GM18505 (cell line): ENCODE data around the gene TPMT.
"Not testable (repeated sequence)": the region's sequence is repeated elsewhere in the genome, so short reads cannot be mapped to it uniquely, and the experiment has no call there.

Source experiments
- ATAC-seq: cut with Tn5 transposase; IDR thresholded peaks from one replicate; pipeline ENCODE4 v1.9.1; 2021; ENCODE audit not compliant: unreplicated experiment
- POLR2A ChIP-seq: IDR thresholded peaks from 4 replicates; pipeline ENCODE4 v1.6.1; 2011; ENCODE audit warnings: borderline replicate concordance; ENCODE audit not compliant: insufficient read depth, insufficient read length; ENCODE audit errors: extremely low read depth

The TPMT gene

GRCh38 chr6:18171871-18172270 is 17.0 kb upstream of the TPMT start:
- ATAC-seq, result no peak
- no peak for TF ChIP-seq POLR2A

DNA sequence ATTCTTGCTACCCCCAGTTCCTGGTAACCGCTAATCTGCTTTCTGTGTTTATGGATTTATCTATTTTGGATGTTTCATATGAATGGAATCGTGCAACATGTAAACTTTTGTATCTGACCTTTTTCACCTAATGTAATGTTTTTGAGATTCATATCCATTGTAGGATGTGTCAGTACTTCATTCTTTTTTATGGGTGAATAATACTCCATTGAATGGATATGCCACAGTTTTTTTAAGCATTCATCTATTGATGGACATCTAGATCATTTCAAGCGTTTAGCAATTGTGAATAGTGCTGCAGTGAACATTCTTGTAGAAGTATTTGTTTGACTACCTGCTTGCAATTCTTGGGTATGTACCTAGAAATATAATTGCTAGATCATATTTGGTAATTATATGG is 13.4 kb upstream of the TPMT start:
- ATAC-seq, result no peak

DNA sequence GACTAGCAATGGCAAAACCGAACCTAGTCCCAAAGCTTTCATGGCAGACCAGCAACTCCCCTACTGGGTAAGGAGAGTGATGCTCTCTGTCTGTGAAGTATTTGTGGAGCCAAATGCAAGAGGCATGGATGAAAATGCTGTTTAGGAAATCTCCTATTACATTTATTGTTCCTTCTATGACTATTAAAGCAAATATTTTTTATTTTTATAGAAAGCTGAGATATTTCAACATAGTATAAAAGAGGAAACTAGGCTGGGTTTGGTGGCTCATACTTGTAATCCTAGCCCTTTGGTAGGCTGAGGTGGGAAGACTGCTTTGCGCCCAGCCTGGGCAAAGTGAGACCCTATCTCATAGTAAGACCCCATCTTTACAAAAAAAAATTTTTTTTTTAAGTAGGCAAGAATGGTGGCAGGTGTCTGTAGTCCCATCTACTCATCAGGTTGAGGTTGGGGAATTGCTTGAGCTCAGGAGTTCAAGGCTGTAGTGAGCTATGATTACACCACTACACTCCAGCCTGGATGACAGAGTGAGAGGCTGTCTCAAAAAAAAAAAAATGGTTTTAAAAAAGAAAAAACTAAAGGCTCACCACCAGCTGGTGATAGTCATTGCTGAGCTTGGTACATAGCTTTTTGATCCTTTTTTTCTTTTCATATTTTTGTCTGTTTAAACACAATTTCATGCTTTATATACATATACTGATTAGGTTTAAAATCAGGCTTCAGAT is 11.6 kb upstream of the TPMT start:
- TF ChIP-seq POLR2A, result no peak
- no peak for ATAC-seq

More for the DNA sequence above, 13.4 kb upstream of the TPMT start:
- no peak for TF ChIP-seq POLR2A

DNA sequence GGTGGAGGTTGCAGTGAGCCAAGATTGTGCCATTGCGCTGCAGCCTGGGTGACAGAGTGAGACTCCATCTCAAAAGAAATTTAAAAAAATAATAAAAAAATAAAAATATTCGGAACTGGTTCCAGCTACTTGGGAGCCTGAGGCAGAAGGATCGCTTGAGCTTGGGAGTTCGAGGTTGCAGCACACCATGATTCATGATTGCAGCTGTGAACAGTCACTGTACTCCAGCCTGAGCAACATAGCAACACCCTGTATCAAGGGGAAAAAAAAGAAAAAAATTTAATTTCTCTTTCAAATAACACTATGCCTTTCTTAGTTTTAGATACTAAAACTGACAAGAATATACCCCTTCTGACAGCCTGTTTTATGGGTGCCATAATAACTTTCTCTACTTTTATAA is 10.9 kb upstream of the TPMT start:
- ATAC-seq, result no peak
- no peak for TF ChIP-seq POLR2A

DNA sequence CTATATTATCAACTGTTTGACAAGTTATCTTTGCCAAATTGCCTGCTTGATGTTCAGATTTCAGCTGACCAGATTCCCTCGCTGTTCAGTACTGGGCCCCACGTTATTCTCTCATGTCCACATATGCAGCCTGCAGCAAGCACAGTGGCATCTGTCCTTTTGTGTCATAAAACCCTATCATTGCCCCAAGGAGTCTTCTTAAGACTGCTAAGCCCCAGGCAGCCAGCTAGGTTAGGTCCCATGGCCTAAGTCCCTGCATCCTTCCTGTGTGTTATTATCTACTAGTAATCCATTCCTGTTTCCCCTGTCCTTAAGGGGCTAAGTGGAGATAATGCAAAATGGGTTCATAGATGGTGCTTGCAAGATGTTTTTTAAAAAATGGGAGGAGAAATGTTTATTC is 7.5 kb upstream of the TPMT start:
- ATAC-seq, result no peak
- no peak for TF ChIP-seq POLR2A

DNA sequence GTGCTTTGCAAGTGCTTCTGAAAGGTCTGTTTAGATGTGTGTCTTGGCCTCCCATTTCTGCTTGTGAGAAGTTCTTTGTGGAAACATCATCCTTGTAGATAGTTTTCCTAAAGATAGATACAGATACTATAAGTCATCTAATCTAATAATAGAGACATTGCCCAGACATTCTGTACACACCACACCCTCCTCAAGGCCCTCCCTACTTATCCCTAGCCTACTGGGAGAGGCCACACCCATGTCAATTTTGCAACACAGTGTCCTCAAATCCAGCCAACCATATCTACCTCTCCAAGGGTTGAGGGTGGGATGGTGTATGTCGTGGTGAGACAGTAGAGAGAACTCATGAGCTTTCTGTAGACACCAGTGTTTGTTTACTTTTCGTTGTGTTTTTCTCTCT is 6.6 kb upstream of the TPMT start:
- TF ChIP-seq POLR2A, result no peak
- ATAC-seq, result no peak

DNA sequence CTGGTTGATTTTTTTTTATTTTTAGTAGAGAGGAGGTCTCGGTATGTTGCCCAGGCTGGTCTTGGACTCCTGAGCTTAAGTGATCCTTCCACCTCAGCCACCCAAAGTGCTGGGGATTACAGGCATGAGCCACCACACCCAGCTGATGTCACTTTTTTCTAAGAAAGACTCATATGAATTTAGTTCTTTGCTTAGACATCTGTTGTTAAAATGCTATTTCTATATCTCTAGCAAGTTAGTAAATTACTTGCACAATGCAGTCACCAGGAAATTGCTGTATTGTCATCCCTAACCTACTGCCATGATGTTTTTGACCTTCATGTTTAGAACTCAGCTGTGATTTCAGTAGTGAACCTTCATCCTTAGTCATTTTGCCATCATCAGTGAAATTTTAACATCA is 6.0 kb upstream of the TPMT start:
- ATAC-seq, result no peak
- no peak for TF ChIP-seq POLR2A

- TF ChIP-seq POLR2A, result no peak
- ATAC-seq, result peak; percentile 39
Measured at GRCh38 chr6:18155864-18156421, 1.1 kb upstream of the TPMT start.

GRCh38 chr6:18155150-18155863 is 430 bp upstream of the TPMT start, which contains the start of gene KDM1B:
KDM1B (plus strand) TSS chr6:18155422; CDS start chr6:18159896, 4,474 bp downstream.
- peak; percentile 56 for TF ChIP-seq POLR2A
- peak; percentile 84 for ATAC-seq

DNA sequence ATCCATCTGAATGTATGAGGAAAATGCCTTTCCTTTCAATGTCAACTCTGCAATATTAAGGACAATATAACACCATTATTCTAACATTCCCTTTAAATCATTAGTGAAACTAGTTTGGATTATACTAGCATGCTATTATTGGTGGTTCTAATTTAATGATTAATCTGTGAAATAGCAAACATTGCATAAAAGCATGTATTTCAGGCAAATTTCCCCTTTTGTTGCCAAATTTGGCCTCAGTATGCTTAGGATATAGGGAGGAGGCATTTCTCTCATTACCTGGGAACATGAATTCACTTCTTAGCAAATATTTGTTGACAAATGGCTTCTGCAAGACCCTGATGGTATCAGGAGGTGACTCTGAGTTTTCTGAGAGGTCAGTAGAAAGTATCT is 1.6 kb downstream of the TPMT start:
- no peak for TF ChIP-seq POLR2A
- ATAC-seq, result no peak

- TF ChIP-seq POLR2A, result no peak
- ATAC-seq, result no peak
Measured at GRCh38 chr6:18151801-18152200, 3.1 kb downstream of the TPMT start.

GRCh38 chr6:18151391-18151790 is 3.5 kb downstream of the TPMT start:
- not testable (repeated sequence) for ATAC-seq

DNA sequence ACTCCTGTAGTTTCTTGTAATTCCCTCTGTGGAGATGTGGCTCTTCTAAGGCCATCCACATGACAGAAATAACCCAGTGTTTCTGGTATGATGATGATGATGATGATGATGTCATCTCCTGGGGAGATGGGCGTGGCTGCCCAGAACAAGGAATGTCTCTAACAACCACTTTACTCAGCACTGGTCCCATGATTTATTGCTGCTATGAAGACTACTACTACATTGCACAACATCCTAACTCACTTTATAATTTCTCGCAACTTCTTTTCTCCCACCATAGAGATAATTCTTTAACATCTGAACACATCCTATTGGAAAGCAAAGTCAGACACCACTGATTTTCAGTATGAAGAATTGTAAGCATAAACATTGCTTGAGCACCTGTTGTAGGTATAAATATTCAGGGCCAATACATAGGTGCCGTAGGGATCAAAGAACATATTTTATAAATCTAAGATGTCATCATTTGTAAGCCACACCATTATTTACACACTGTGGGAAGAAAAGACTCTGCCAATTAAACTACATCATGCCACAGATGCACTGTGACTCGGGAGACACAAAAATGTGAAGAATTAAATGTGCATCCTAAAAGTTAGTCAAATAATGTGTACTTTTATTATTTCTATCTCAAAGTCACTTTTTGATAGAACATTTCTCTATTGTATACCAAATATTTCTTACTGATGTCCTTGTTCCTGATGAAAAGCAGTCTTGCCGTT is 6.4 kb downstream of the TPMT start:
- no peak for ATAC-seq
- TF ChIP-seq POLR2A, result no peak
